ENCODE results near the gene HSPBP1. TPM values are rescaled to one million over a fixed set of nuclear protein-coding genes. Genes with fewer than 3 reads are reported as not detected.

HSPBP1 gene
- total and polyA plus RNA-seq, 2 of the 13 experiments (the other 11 are each of a cell fraction or from before 2014, with no cell fraction given): 22.3 to 33.7 TPM

DNA sequence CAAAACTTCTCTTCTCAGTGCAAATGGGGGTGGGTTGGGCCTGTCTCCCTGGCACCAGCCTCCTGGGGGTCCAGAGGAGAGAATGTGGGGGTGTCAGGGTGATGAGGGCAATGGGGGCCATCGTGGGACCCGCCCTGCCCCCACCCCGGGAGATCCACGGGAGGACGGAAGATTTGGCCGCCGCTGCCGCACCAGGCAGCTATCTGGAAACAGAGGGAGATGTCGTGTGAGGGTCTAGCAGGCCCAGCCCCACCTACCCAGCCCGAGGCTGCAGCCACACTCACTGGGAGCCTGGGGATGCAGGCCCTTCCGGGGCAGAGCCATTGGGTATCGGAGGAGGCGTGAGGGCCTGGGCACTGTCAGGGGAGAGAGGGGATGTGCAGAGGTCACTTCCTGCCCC lies 49.6 kb downstream of the HSPBP1 start:
- H3K9ac ChIP-seq (ENCODE audit: insufficient read depth, low read depth, low read length): no peak overlapping the region
- ATAC-seq (no peak), FAIRE-seq (no peak), DNase-seq (ENCODE audit: low spot score) (no peak)
- in situ Hi-C loops (cut with HindIII; ENCODE audit: extremely low pct_ligation_motif_present, low pct_unique_long_range_greater_than_20kb): no loop called here
- no peaks in the 10 kb centered on the region for H3K27me3 ChIP-seq (ENCODE audit: control insufficient read depth in 1 of 2, insufficient read depth in 2 of 2, low read length in 2 of 2)
- WGBS (ENCODE audit: low lambda C conversion rate): 86% methylated on average over 11 of the region's 13 CpGs
- POLR2A ChIA-PET: interaction anchor here (1.2 kb wide), 1 partner anchor 23 kb away, joined by 8 read pairs; no protein-coding TSS in a partner anchor
- H4K20me1 ChIP-seq (ENCODE audit: insufficient read depth, low read length): no peaks in the 10 kb centered on the region
- no TSS peak for BruUV-seq (replicated peaks)
- no peak for TF ChIP-seq TCF12 (IDR thresholded peaks at IDR 0.05)
- no peak for TF ChIP-seq TCF12 (CRISPR knock-in tag; IDR thresholded peaks at IDR 0.05)
- 0 out of 2 replicates have a peak, but pooled peaks have one; percentile 25 for TF ChIP-seq PCBP1 (IDR thresholded peaks at IDR 0.05; ENCODE audit: borderline replicate concordance, low read depth, low read length)
- no peak for TF ChIP-seq EP300 (IDR thresholded peaks at IDR 0.05; ENCODE audit: low read depth in 2 of 2, low read length in 2 of 2)
- no peak for TF ChIP-seq EP300 (CRISPR knock-in tag; IDR thresholded peaks at IDR 0.05; ENCODE audit: borderline replicate concordance)
- TF ChIP-seq GABPA (IDR thresholded peaks at IDR 0.05; ENCODE audit: low read depth, low read length): no peak
- 0 out of 2 replicates have a peak, but pooled peaks have one; percentile 8 for TF ChIP-seq GABPA (CRISPR knock-in tag; IDR thresholded peaks at IDR 0.05; ENCODE audit: low read depth)
- TF ChIP-seq, protein P1, sequence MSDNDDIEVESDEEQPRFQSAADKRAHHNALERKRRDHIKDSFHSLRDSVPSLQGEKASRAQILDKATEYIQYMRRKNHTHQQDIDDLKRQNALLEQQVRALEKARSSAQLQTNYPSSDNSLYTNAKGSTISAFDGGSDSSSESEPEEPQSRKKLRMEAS (IDR thresholded peaks at IDR 0.05): 0 out of 2 replicates have a peak, but pooled peaks have one; percentile 7
- peak overlapping the region; percentile 76 for H3K27ac ChIP-seq (ENCODE audit: extremely low read length, insufficient read depth, low read length)
- no peak overlapping the region for H2AFZ ChIP-seq (ENCODE audit: low read length)
- CTCF ChIA-PET (ENCODE audit: low intra/inter-chr PET ratio, low total read pairs): no interaction called here
- intact Hi-C loops (cut with micrococcal nuclease; ENCODE audit: unreplicated experiment): no loop called here
- H3K36me3 ChIP-seq (replicated peaks in 1 of 2; ENCODE audit: control insufficient read depth in 1 of 2, insufficient read depth in 2 of 2, low read length in 2 of 2): peaks cover 17 to 52% of the 10 kb centered on the region in 2 experiments
- no peak overlapping the region for H3K4me2 ChIP-seq (ENCODE audit: low read depth, low read length)
- no peak overlapping the region for H3K4me3 ChIP-seq (replicated peaks in 1 of 3; ENCODE audit: insufficient read depth in 1 of 3, low read depth in 2 of 3, low read length in 3 of 3)
- peaks cover 4% of the 10 kb centered on the region for H3K79me2 ChIP-seq (ENCODE audit: insufficient read depth, low read length)
- H3K4me1 ChIP-seq (ENCODE audit: insufficient read depth, low read length): peaks cover 66% of the 10 kb centered on the region
- H3K9me3 ChIP-seq (ENCODE audit: low read length): no peaks in the 10 kb centered on the region

DNA sequence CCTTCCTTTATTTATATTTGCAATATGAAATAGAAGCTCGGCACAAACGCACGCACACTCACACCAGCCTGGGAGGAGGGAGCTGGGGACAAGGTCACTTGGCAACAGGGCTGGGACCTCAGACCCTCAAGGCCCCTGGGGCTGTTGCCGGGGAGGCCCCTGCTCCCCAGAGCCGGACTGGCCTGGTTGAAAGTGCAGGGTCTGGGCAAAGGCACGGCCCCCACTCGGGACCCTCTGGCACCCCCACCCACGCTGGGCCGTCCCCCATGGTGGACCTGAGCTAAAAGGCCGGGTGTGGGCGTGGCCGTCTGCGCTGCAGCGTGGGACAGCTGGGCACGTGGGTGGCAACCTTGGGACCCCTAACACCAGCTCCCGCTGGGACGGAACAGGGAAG lies 50.1 kb downstream of the HSPBP1 start:
- no peak overlapping the region for H2AFZ ChIP-seq (ENCODE audit: low read length)
- DNase-seq (ENCODE audit: low spot score) (no peak), ATAC-seq (peak; percentile 14), FAIRE-seq (no peak)
- in situ Hi-C loops (cut with HindIII; ENCODE audit: extremely low pct_ligation_motif_present, low pct_unique_long_range_greater_than_20kb) (no loop called here), intact Hi-C loops (cut with micrococcal nuclease; ENCODE audit: unreplicated experiment) (no loop called here)
- H3K9me3 ChIP-seq (ENCODE audit: low read length): no peaks in the 10 kb centered on the region
- ChIA-PET CTCF (ENCODE audit: low intra/inter-chr PET ratio, low total read pairs) (no interaction called here), POLR2A (interaction anchor here (0.6 to 1.2 kb wide), 3 partner anchors 23 to 30 kb away, joined by 3 to 8 read pairs (median 5); no protein-coding TSS in a partner anchor)
- no peak overlapping the region for H3K9ac ChIP-seq (ENCODE audit: insufficient read depth, low read depth, low read length)
- 70% methylated on average over 3 of the region's 17 CpGs for WGBS (ENCODE audit: low lambda C conversion rate)
- no peaks in the 10 kb centered on the region for H3K27me3 ChIP-seq (ENCODE audit: control insufficient read depth in 1 of 2, insufficient read depth in 2 of 2, low read length in 2 of 2)
- H3K4me2 ChIP-seq (ENCODE audit: low read depth, low read length): 0 out of 2 replicates have a peak overlapping the region, but pooled peaks have one; percentile 88
- peak overlapping the region; percentile 76 for H3K27ac ChIP-seq (ENCODE audit: extremely low read length, insufficient read depth, low read length)
- H3K79me2 ChIP-seq (ENCODE audit: insufficient read depth, low read length): peaks cover 4% of the 10 kb centered on the region
- H3K4me1 ChIP-seq (ENCODE audit: insufficient read depth, low read length): peaks cover 71% of the 10 kb centered on the region
- no peaks in the 10 kb centered on the region for H4K20me1 ChIP-seq (ENCODE audit: insufficient read depth, low read length)
- peaks cover 14 to 48% of the 10 kb centered on the region in 2 experiments for H3K36me3 ChIP-seq (replicated peaks in 1 of 2; ENCODE audit: control insufficient read depth in 1 of 2, insufficient read depth in 2 of 2, low read length in 2 of 2)
- H3K4me3 ChIP-seq (replicated peaks in 1 of 3; ENCODE audit: insufficient read depth in 1 of 3, low read depth in 2 of 3, low read length in 3 of 3): no peak overlapping the region
- TSS peak; percentile 53 for BruUV-seq (replicated peaks)
- no peak for TF ChIP-seq TIGD3 (CRISPR knock-in tag; IDR thresholded peaks at IDR 0.05; ENCODE audit: borderline replicate concordance)
- TF ChIP-seq ZNF83 (CRISPR knock-in tag; IDR thresholded peaks at IDR 0.05; ENCODE audit: borderline replicate concordance): no peak
- TF ChIP-seq RARA (CRISPR knock-in tag; IDR thresholded peaks at IDR 0.05): 0 out of 2 replicates have a peak, but pooled peaks have one; percentile 23
- TF ChIP-seq NCOA2 (CRISPR knock-in tag; IDR thresholded peaks at IDR 0.05): 0 out of 2 replicates have a peak, but pooled peaks have one; percentile 31
- TF ChIP-seq, protein P2, sequence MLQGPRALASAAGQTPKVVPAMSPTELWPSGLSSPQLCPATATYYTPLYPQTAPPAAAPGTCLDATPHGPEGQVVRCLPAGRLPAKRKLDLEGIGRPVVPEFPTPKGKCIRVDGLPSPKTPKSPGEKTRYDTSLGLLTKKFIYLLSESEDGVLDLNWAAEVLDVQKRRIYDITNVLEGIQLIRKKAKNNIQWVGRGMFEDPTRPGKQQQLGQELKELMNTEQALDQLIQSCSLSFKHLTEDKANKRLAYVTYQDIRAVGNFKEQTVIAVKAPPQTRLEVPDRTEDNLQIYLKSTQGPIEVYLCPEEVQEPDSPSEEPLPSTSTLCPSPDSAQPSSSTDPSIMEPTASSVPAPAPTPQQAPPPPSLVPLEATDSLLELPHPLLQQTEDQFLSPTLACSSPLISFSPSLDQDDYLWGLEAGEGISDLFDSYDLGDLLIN (CRISPR knock-in tag; IDR thresholded peaks at IDR 0.05; ENCODE audit: borderline replicate concordance): no peak
- TF ChIP-seq NRL (CRISPR knock-in tag; IDR thresholded peaks at IDR 0.05; ENCODE audit: borderline replicate concordance): no peak
- TF ChIP-seq, protein P3, sequence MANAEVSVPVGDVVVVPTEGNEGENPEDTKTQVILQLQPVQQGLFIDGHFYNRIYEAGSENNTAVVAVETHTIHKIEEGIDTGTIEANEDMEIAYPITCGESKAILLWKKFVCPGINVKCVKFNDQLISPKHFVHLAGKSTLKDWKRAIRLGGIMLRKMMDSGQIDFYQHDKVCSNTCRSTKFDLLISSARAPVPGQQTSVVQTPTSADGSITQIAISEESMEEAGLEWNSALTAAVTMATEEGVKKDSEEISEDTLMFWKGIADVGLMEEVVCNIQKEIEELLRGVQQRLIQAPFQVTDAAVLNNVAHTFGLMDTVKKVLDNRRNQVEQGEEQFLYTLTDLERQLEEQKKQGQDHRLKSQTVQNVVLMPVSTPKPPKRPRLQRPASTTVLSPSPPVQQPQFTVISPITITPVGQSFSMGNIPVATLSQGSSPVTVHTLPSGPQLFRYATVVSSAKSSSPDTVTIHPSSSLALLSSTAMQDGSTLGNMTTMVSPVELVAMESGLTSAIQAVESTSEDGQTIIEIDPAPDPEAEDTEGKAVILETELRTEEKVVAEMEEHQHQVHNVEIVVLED (CRISPR knock-in tag; IDR thresholded peaks at IDR 0.05; ENCODE audit: borderline replicate concordance): no peak

All from HepG2 (cell line).